H9 (cell line): Measurements from ENCODE around the gene PAOX. TPM values are rescaled to one million over a fixed set of nuclear protein-coding genes. Genes with fewer than 3 reads are reported as not detected.

ENCODE experiments used
- DNase-seq: peaks from one replicate; pipeline ENCODE4 v3.0.0-alpha.2; 2017
- H2AFZ ChIP-seq: one replicate; pipeline ENCODE4 v1.6.1; 2013; ENCODE audit warnings: mild to moderate bottlenecking, low read length, control low read depth, moderate library complexity
- H2AK5ac ChIP-seq: 2 replicates; pipeline ENCODE4 v1.6.1; 2013; ENCODE audit warnings: low read length, control low read depth, mixed read lengths; ENCODE audit not compliant: insufficient read length
- H2BK120ac ChIP-seq: one replicate; pipeline ENCODE4 v1.6.1; 2013; ENCODE audit warnings: low read depth, mild to moderate bottlenecking, low read length, control low read depth, inconsistent platforms; ENCODE audit not compliant: poor library complexity, severe bottlenecking
- H2BK12ac ChIP-seq: 2 replicates; pipeline ENCODE4 v1.6.1; 2013; ENCODE audit warnings: low read length, control low read depth, mixed read lengths, low read depth; ENCODE audit not compliant: insufficient read length
- H2BK15ac ChIP-seq: 2 replicates; pipeline ENCODE4 v1.6.1; 2013; ENCODE audit warnings: low read depth, low read length, control low read depth
- H2BK20ac ChIP-seq: one replicate; pipeline ENCODE4 v1.6.1; 2013; ENCODE audit warnings: low read depth, mild to moderate bottlenecking, low read length, control low read depth, inconsistent platforms; ENCODE audit not compliant: poor library complexity, severe bottlenecking
- H2BK5ac ChIP-seq: 2 replicates; pipeline ENCODE4 v1.6.1; 2013; ENCODE audit warnings: low read length, control low read depth, mixed read lengths; ENCODE audit not compliant: insufficient read length
- H3K14ac ChIP-seq: 2 replicates; pipeline ENCODE4 v1.6.1; 2013; ENCODE audit warnings: low read length, control low read depth; ENCODE audit not compliant: insufficient read depth
- H3K18ac ChIP-seq: 2 replicates; pipeline ENCODE4 v1.6.1; 2013; ENCODE audit warnings: low read depth, mild to moderate bottlenecking, mixed read lengths, low read length, control low read depth; ENCODE audit not compliant: insufficient read length
- H3K23ac ChIP-seq: 2 replicates; pipeline ENCODE4 v1.6.1; 2013; ENCODE audit warnings: low read length, control low read depth, mixed read lengths, low read depth; ENCODE audit not compliant: insufficient read length
- H3K23me2 ChIP-seq: 2 replicates; pipeline ENCODE4 v1.6.1; 2013; ENCODE audit warnings: low read depth, mild to moderate bottlenecking, mixed read lengths, low read length, control low read depth; ENCODE audit not compliant: insufficient read length, poor library complexity, severe bottlenecking
- H3K27ac ChIP-seq: 2 replicates; pipeline ENCODE4 v1.5.1; 2013; ENCODE audit warnings: low read length, control low read depth, mixed read lengths, low read depth; ENCODE audit not compliant: insufficient read length
- H3K27me3 ChIP-seq: 2 replicates; pipeline ENCODE4 v1.6.1; 2013; ENCODE audit warnings: low read length, control low read depth, inconsistent platforms; ENCODE audit not compliant: insufficient read depth
- H3K4ac ChIP-seq: 2 replicates; pipeline ENCODE4 v1.6.1; 2013; ENCODE audit warnings: low read depth, mild to moderate bottlenecking, control low read depth, inconsistent platforms, low read length, moderate library complexity
- H3K4me1 ChIP-seq: 2 replicates; pipeline ENCODE4 v1.6.1; 2013; ENCODE audit warnings: low read length, control low read depth, inconsistent platforms; ENCODE audit not compliant: insufficient read depth
- H3K4me2 ChIP-seq: 2 replicates; pipeline ENCODE4 v1.6.1; 2013; ENCODE audit warnings: low read length, control low read depth, mixed read lengths; ENCODE audit not compliant: insufficient read length, insufficient read depth
- H3K56ac ChIP-seq: 2 replicates; pipeline ENCODE4 v1.6.1; 2013; ENCODE audit warnings: low read depth, mild to moderate bottlenecking, mixed read lengths, low read length, control low read depth; ENCODE audit not compliant: insufficient read length
- H3K79me1 ChIP-seq: 2 replicates; pipeline ENCODE4 v1.6.1; 2013; ENCODE audit warnings: low read depth, mild to moderate bottlenecking, moderate library complexity, low read length, control low read depth, inconsistent platforms; ENCODE audit not compliant: insufficient read depth, poor library complexity, severe bottlenecking
- H3K79me2 ChIP-seq: 2 replicates; pipeline ENCODE4 v1.6.1; 2013; ENCODE audit warnings: low read length, control low read depth, inconsistent platforms; ENCODE audit not compliant: insufficient read depth
- H3K9ac ChIP-seq: 2 replicates; pipeline ENCODE4 v1.6.1; 2013; ENCODE audit warnings: low read length, control low read depth, mixed read lengths; ENCODE audit not compliant: insufficient read length; ENCODE audit errors: extremely low read depth
- H3K9me3 ChIP-seq: one replicate; pipeline ENCODE4 v1.6.1; 2013; ENCODE audit warnings: low read depth, low read length, inconsistent platforms; ENCODE audit not compliant: control insufficient read depth
- H3T11ph ChIP-seq: one replicate; pipeline ENCODE4 v1.6.1; 2013; ENCODE audit warnings: mild to moderate bottlenecking, low read length, control low read depth, inconsistent platforms
- H4K20me1 ChIP-seq: one replicate; pipeline ENCODE4 v1.6.1; 2013; ENCODE audit not compliant: control insufficient read depth, insufficient read length, insufficient read depth
- H4K5ac ChIP-seq: 2 replicates; pipeline ENCODE4 v1.6.1; 2013; ENCODE audit warnings: low read depth, mild to moderate bottlenecking, mixed read lengths, low read length, control low read depth; ENCODE audit not compliant: insufficient read length
- H4K8ac ChIP-seq: replicated peaks from 2 replicates; pipeline ENCODE4 v1.6.1; 2013; ENCODE audit warnings: low read length, control low read depth, mixed read lengths, low read depth; ENCODE audit not compliant: insufficient read length
- H4K91ac ChIP-seq: 2 replicates; pipeline ENCODE4 v1.6.1; 2013; ENCODE audit warnings: low read depth, mild to moderate bottlenecking, moderate library complexity, mixed read lengths, low read length, control low read depth; ENCODE audit not compliant: insufficient read length
- H3K27ac Mint-ChIP-seq, 3 experiments: 2 replicates in 2 of 3; 3 replicates in 1 of 3; pipeline ENCODE4 v1.8.0; 2020 to 2021; ENCODE audit warnings: mixed read lengths in 3 of 3, mild to moderate bottlenecking in 1 of 3, moderate library complexity in 1 of 3
- H3K27me3 Mint-ChIP-seq: 2 replicates; pipeline ENCODE4 v1.8.0; 2021; ENCODE audit warnings: low read depth, mild to moderate bottlenecking, moderate library complexity, mixed read lengths
- H3K36me3 Mint-ChIP-seq, 3 experiments: 2 replicates in 2 of 3; 3 replicates in 1 of 3; pipeline ENCODE4 v1.8.0; 2020 to 2021; ENCODE audit warnings: low read depth in 3 of 3, mixed read lengths in 3 of 3; ENCODE audit not compliant: insufficient read depth in 1 of 3
- H3K4me1 Mint-ChIP-seq, 2 experiments: 2 replicates each; pipeline ENCODE4 v1.8.0; 2020; ENCODE audit warnings: mixed read lengths in 2 of 2
- H3K4me3 Mint-ChIP-seq, 2 experiments: 2 replicates in 1 of 2; 3 replicates in 1 of 2; pipeline ENCODE4 v1.8.0; 2020 to 2021; ENCODE audit warnings: mild to moderate bottlenecking in 2 of 2, mixed read lengths in 2 of 2, moderate library complexity in 1 of 2
- H3K9me3 Mint-ChIP-seq, 2 experiments: 2 replicates in 1 of 2; 3 replicates in 1 of 2; pipeline ENCODE4 v1.8.0; 2020; ENCODE audit warnings: mild to moderate bottlenecking in 2 of 2, mixed read lengths in 2 of 2, moderate library complexity in 1 of 2
- WGBS: extraction: QIAGEN DNeasy Blood & Tissue Kit; methylation state at CpG from one replicate; pipeline ENCODE4 v1.1.7; 2013; ENCODE audit warnings: missing lambda C conversion rate, low lambda C conversion rate, mixed read lengths; ENCODE audit not compliant: insufficient read length; ENCODE audit errors: extremely low coverage; 5-methylcytosine and 5-hydroxymethylcytosine counted together
- total RNA-seq: library from RNA; stranded (reverse); gene quantifications from 2 replicates; pipeline ENCODE4 v1.2.1, GENCODE V29; 2021
- TF ChIP-seq, protein P1 (sequence below): fragments of 200-600 bp; sonication (generic); conservative IDR thresholded peaks from 3 replicates; pipeline ENCODE4 v1.8.0; 2021; ENCODE audit warnings: antibody characterized with exemption, mild to moderate bottlenecking

Gene PAOX
- total RNA-seq, 1 experiment from 2014 or later, result 5.6 TPM

DNA sequence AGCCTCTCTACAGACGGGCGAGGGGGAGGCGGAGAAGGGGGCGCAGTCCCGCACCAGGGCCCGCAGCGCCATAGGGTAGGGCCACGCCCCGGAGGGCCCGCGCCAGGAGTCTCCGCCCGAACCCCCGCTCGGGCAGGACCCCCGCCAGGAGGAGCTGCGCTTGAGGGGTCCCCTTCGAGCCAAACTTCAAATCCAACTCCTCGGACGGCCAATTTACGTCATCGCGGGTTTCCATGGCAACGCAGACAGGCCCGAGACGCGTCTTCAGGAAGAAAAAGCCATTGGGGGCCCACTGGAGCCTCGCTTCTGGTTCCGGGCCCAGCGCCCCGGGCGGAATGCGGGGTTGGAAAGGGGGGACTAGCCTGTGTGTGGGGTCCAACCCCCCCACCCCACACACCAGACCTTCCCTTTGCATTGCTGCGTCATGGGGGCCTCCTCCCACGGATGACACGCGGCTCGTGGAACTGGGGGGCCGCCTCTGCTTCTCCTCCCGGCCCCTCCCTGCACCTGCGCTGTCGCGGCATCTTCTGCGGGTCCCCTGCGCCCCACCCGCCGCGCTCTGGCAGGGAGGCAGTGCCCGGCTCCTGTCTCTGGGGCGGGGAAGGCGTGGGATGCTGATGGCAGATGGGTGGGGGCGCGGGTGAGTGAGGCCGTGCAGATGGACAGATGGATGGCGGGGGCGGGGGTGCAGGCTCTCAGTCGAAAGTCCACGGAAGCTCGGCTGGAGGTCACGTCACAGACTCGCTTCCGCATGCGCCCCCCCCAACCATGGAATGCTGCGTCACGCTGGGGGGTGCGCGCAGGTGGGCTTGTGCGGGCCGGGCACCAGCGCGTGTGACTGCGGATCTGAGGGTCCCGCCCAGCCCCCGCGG is 43.6 kb upstream of the PAOX start:
- Histone ChIP-seq H3K79me2 (no peaks in the 10 kb centered on the region), H2BK120ac (no peak overlapping the region), H3K18ac (peak overlapping the region; percentile 52), H4K8ac (no peak overlapping the region), H3K79me1 (no peaks in the 10 kb centered on the region), H3T11ph (no peak overlapping the region), H4K5ac (no peak overlapping the region), H2BK15ac (no peak overlapping the region), H3K14ac (no peak overlapping the region), H3K56ac (no peak overlapping the region), H2BK12ac (no peak overlapping the region), H3K27me3 (peaks cover 44% of the 10 kb centered on the region), H3K4me1 (no peaks in the 10 kb centered on the region), H2AFZ (no peak overlapping the region), H3K23me2 (peaks cover 9% of the 10 kb centered on the region), H4K91ac (no peak overlapping the region), H3K9ac (no peak overlapping the region), H2BK20ac (no peak overlapping the region), H3K4me2 (peak overlapping the region; percentile 20), H3K4ac (no peak overlapping the region), H2AK5ac (no peak overlapping the region), H4K20me1 (no peaks in the 10 kb centered on the region), H3K23ac (no peak overlapping the region), H2BK5ac (no peak overlapping the region), H3K27ac (no peak overlapping the region), H3K9me3 (no peaks in the 10 kb centered on the region)
- Mint-ChIP-seq H3K4me3 (peak overlapping the region; percentile 36 to 67; a peak in 4 of 5 replicates), H3K36me3 (no peaks in the 10 kb centered on the region), H3K27ac (no peak overlapping the region), H3K27me3 (peaks cover 47% of the 10 kb centered on the region), H3K9me3 (peaks cover 13% of the 10 kb centered on the region in 2 experiments), H3K4me1 (peaks cover 0 to 2% of the 10 kb centered on the region in 2 experiments; a peak in 1 of 4 replicates)
- peak; percentile 65 for DNase-seq
- no CpG with 5 or more reads among the region's 75 CpGs for WGBS
- TF ChIP-seq, protein P1, sequence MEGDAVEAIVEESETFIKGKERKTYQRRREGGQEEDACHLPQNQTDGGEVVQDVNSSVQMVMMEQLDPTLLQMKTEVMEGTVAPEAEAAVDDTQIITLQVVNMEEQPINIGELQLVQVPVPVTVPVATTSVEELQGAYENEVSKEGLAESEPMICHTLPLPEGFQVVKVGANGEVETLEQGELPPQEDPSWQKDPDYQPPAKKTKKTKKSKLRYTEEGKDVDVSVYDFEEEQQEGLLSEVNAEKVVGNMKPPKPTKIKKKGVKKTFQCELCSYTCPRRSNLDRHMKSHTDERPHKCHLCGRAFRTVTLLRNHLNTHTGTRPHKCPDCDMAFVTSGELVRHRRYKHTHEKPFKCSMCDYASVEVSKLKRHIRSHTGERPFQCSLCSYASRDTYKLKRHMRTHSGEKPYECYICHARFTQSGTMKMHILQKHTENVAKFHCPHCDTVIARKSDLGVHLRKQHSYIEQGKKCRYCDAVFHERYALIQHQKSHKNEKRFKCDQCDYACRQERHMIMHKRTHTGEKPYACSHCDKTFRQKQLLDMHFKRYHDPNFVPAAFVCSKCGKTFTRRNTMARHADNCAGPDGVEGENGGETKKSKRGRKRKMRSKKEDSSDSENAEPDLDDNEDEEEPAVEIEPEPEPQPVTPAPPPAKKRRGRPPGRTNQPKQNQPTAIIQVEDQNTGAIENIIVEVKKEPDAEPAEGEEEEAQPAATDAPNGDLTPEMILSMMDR, result no peak
